Effector CD4-positive, alpha-beta T cell (primary cell): ENCODE data around the gene JPH3.

Experiments used
- DNase-seq: peaks from one replicate; pipeline ENCODE4 v3.0.0-alpha.2; 2020

JPH3 gene

DNA sequence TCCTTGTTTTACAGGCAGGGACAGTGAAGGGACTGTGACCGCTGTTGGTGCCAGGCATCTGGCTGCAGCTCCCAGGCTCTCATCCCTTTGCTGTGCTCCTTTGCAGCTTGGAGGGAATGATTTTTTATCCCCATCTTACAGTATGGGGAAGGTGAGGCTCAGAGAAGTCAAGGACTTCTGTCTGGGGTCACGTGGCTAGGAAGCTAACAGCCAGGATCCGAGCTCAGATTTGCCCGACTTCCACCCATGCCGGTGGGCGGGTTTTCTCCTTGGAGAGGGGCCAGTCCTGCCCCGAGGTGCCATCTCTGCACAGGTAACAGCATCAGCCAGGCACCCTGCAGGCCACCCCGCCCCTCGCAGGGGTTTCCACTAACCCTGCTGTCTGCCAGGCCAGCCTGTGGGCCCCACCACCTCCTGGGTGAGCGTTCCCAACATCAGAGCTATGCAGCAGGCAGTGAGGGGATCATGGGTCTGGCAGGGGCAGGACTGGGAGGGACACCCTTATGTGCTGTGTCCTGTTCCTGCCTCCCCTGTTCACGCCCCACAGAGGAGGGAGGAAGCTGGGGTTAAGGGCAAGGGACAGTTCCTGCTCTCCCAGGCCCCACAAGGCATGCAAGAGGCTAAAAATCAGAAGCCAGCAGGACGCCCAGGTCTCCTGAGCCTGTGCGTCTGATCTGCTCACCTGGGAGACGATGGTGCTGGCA lies 25.4 kb downstream of the JPH3 start:
- DNase-seq: no peak

DNA sequence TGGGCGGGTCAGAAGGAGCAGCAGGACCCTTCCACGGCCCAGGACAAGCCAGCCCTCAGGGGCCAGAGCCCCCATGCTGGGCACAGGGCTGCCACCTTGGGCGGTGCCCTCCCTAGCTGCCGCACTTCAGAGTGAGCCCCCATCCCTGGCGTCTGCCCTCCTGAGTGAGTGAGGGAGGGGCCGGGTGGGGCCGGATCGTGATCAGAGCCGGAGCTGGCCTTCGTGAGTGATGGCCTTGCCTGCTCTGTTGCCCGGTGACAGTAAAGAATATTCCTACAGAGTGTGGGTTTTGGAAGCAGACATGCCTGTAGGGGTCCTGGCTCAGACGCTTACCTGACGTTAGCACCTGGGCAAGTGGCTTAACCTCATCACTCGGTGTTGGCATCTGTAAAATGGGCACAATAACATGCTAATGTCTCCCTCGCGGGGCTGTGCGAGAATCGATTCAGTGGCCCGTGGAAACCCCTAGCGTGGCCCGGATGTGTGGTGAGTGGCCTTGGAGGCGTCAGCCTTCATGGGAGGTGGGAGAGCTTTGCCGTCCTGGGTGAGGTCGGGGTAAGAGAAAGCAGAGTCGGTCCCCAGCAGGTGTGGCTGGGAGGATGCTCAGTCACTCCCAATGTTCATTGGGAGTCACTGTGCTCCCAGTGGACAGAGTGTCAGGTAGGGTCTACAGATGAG lies 26.1 kb downstream of the JPH3 start:
- no peak for DNase-seq

DNA sequence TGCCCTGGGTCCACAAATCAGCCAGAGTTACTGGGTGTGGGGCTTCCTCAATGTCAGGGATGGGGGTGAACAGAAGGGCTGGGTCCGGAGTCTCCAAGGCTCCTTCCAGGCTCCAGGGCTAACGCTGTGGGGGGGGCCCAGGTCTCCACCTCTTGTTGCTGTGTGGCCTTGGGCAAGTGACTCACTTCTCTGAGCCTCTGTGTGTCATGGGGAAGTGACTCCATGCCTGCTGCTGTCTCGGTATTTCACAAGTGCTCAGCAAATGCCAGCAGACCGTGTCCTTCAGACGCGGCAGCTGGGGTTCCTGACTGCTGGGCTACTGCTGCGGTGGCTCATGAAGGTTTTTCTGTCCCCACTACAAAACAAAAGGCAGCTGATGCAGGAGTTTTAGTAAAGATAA lies 26.6 kb downstream of the JPH3 start:
- DNase-seq: no peak

DNA sequence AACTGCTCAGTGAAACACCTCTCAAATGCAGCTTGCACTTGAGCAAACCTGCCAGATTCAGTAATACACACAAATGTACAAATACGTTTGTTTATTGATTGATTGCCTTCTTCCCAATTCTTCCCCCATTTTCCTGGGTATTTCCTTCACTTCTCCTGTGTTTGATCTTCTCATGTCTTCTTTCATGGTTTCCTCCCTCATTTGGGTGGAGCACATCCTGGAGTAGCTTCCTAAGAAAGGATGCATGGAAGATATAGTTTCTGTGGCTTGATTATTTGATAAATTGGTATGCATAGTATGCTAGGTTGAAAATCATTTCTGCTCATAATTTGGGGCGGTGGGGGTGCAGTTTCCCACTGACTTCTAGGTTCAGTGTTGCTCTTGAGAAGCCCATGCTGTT lies 28.8 kb downstream of the JPH3 start:
- DNase-seq: no peak

DNA sequence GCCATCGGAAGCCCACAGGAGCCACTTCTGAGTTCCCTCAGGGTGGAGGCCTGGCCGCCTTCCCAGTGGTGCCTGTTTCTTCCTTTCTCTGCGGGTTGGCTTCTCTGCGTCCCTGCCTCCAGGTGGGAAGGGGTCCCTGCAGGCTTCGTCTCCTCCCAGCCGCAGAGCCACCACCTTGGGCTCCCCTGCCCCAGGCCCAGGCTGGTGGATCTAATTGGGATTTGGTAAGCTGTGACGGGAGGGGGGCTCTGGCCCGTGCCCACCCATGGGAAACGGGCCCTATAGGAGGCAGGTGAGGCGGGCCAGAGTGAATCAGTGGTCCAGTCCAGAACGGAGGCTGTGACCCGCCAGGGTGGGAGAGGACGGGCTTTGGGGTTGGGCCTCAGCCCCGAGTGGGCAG lies 32.1 kb downstream of the JPH3 start:
- no peak for DNase-seq

DNA sequence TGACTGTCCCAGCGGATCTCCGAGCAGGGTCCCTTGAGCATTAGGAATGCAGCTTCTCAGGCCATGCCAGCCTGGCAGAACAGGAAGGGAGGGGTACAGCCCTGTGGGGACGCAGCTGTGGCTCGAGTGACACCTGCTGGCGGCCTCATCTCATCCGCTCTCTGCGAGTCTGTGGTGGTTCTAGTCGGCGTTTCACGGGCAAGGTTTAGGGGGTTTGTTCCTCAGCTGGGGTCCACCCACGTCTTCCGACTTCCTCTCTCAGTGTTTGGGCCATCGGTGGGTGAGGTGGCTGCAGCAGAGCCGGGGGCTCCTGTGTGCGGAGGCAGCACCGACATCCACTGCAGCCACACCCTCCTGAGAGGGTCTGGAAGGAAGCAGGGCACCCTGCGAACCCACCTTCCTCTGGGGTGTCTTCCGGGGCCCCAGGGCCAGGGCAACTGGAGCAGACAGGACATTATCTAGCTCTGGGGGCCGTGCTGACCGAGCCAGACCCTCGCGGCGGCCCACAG lies 33.3 kb downstream of the JPH3 start:
- DNase-seq: peak; percentile 60

DNA sequence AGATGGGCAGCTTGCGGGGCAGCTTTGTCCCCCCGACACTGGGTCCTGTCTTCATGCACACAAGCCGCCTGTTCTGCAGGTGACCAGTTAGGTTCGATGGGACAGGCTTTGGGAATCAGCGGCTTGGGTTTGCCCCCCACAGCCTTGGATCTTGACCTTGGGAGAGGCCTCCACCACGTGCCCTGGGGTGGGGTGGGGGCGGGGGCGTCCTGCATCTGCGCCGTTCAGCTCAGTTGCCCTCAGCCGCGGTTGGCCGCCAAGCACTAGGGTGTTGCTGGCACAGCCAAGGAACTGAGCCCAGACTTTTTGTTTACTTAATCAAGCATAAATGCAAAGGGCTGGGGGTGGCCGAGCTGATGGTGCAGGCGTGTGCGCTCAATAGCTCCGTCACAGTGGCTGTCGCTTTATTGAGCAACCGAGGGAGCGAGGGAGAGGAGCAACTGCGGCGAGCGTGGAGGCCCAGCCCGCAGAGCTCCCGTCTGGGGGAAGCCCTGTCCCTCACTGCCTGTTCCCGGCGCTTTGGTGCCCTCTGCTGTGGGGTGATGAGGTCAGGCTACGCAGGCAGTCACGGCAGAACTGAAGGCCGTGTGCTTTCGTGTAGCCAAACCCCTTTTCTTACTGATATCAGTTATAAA lies 33.9 kb downstream of the JPH3 start:
- DNase-seq: peak; percentile 72

DNA sequence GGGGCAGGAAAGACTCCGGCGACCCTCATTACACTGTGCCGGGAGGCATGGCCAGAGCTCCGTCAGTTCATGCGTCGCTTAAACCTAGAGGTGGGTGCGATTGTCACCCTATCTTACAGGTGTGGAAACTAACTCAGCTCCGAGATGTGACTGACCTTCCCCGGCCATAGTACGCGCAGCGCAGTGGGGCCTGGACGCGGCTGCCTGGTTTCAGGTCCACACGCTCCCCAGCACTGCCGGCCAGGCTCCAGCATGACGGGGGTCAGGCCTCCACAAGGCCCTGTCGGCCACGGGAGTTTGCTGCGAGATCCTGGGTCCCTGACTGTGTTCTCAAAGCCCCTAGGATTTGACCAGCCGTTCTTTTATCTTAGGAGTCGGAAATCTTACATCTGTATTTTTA lies 34.4 kb downstream of the JPH3 start:
- DNase-seq: no peak

DNA sequence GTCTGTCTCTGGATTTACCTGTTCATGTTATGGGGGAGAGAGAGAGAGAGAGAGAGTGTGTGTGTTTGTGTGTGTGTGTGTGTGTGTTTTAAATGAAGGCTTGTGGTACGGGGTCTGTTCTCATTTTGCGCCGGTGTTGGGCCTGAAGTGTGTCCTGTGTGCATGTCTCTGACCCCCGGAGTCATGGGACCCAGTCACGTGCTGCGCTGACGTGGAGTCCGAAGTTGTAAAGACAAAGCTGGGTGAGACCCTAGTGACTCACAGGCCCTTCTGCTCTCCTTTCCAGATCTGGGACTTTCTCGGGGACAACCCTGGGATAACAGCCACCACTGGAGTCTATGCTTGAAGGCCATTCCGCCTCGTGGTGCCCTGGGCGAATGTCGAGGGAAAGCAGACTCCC lies 35.0 kb downstream of the JPH3 start:
- no peak for DNase-seq

DNA sequence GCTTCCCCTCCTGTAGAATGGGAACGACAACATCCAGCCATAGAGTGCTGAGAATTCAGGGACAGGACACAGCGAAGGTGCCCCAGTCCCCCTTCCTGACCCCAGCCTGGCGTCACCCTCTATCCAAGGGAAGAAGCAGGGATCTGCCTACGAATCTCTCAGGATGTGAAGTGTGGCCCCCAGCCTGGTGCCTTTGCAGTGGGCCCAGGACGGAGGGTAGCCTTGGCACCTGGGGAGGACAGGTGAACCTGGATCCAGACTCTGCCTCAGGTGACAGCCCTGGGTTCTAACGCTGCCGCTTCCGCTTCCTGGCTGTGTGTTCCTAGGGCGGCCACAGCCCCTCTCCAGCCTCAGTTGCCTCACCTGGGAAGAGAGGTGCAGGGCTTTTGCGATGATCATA lies 36.4 kb downstream of the JPH3 start:
- no peak for DNase-seq

DNA sequence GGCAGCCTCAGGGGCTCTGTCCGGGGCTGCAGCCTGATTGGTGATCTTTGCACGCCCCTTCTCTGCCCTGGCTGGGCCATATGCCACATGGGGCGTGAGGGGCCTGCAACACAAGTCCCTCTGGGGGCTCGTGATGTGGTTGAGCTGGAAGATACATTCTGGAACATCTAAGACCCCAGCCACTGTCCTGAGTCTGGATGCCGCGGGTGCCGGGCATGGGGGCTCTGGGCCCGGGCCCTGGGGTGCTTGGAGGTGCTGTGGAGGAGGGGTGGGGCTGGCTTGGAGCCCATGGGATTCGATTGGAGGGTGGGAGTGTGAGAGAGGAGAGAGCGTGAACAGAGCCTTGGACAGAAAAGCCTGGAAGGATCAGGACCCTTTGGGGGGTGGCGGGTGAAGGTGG lies 39.4 kb downstream of the JPH3 start:
- no peak for DNase-seq

DNA sequence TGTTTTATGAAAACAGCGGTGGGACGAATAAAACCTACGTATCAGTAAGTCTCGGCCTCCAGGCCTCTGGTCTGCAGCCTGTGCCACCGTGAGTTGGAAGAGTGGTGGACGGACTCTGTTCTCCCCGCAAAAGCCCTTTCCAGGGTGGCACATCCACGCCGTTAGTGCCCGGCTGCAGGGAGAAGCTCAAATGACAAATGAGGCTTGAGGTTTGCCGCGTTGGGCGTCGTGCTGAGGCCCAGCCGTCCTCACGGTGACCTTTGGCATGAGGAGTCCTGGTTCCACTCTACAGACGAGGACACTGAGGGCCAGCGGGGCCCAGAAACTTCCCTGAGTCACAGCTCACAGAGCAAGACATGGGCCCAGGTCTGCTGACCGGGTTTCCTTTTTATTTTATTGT lies 40.2 kb downstream of the JPH3 start:
- DNase-seq: no peak

DNA sequence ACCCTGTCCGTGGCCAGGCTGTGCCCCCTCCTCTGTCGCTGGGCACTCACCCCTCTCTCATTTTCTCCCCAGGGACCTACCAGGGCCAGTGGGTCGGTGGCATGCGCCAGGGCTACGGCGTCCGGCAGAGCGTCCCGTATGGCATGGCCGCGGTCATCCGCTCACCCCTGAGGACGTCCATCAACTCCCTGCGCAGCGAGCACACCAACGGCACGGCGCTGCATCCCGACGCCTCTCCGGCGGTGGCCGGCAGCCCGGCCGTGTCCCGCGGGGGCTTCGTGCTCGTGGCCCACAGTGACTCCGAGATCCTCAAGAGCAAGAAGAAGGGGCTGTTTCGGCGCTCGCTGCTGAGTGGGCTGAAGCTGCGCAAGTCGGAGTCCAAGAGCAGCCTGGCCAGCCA lies 41.9 kb downstream of the JPH3 start:
- DNase-seq: no peak

DNA sequence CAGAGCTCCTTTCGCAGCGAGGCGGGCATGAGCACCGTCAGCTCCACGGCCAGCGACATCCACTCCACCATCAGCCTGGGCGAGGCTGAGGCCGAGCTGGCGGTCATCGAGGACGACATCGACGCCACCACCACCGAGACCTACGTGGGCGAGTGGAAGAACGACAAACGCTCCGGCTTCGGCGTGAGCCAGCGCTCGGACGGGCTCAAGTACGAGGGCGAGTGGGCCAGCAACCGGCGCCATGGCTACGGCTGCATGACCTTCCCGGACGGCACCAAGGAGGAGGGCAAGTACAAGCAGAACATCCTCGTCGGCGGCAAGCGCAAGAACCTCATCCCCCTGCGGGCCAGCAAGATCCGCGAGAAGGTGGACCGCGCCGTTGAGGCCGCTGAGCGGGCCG lies 42.3 kb downstream of the JPH3 start:
- no peak for DNase-seq

DNA sequence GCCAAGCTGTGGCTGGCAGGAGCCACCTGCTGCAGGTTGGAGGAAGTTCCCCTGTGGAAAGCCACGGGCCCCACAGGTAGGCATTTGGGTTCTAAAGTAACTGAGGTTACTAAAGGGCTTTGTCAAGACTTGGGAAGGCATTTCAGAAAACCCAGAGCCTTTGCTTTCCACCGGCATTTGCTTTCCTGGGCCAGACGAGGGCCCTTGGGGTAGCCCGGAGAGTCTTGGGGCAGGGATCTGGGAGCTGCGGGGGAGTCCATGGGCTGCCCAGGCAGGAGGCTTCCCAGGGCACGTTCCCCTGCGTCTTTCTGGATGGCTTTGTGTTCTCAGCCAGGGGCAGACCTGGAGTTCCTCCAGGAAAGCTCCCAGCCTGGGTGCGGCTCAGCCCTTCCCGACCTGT lies 43.5 kb downstream of the JPH3 start:
- no peak for DNase-seq

DNA sequence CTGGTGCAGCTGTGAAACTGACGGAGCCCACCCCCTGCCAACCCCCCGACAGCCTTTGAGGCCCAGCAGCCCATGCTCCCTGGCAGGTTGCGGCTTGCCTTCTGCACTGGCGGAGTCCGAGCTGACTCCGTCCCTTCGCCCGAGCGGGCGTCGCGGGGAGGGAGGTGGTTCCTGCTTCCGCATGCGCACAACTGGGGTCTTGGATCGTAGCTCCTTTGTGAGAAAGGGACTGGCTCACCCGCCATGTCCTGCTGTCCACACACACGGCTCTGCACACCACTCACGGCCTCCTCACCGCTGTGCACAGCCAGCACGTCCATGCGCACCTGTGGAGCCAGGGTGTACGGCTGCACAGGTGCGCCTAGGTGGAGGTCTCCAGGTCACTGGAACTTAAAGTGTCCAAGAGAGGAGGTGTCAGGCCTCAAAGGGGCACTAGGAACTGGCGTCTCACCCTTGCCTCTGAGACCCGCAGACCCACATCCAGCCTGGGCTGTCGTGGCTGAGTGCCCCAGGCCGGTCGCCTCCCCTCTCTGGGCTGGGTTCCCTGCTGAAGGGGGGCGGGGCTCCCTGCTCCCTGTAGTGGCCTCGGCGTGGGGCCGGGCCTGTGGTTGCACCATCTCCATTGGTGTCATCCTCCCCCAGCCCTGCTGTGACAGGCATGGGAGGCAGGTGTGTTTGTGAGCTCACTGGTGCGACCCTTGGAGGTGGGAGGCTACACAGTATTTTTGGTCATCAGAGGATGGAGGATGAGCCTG lies 45.3 kb downstream of the JPH3 start:
- DNase-seq: no peak

DNA sequence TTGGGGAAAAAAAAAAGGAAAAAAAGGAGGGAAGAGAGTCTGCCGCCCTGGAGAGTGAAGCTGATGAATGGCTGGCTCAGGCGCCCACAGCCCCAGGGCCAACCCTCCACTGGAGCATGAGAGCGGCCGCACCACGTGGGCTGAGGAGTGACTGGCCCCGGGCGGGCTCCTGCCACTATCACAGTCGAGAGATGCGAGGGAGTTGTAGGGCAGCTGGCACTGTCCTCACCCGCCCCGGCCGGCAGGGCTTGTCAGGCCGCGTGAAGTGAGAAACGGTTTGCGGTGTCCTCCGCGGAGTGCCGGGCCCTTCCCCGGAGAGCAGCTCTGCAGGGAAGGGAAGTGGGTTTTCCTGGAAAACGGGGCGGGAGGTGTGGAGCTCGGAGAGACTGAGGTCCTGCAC lies 45.9 kb downstream of the JPH3 start:
- no peak for DNase-seq

DNA sequence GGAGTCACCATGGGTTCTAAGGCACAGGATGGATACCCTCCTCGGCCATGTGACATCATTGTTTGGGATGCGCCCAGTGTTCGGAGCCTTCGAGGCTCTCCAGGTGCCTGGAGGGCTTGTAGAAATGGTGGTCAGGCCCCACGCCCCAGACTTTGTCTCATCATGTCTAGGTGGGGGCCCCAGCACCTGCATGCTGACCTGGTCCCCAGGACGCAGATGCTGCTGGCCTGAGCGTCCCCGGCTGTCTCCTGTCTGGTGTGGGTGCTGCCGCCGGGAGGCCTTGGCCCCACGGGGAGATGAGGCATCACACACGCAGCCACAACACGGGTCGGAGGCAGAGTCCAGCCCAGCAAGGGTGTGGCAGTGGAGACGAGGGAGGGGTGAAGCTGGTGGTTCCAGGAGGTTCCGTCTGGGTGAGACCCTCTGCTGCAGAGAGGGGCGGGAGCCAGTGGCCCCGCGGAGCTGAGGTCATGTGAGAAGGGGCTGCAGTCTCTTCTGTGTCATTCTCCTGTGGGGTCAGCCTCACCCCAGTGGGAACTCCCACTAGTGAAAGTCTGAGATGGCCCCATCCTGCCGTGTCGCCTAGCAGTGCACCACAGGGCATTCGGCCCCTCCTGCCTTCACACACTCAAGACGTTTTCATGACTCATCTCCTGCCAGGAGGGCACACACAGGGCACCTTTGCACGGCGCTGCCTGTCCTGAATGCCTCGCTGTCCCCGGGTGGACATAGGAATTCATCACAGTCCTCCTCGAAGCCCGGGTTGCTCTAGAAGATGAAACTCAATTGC lies 46.6 kb downstream of the JPH3 start:
- DNase-seq: no peak

DNA sequence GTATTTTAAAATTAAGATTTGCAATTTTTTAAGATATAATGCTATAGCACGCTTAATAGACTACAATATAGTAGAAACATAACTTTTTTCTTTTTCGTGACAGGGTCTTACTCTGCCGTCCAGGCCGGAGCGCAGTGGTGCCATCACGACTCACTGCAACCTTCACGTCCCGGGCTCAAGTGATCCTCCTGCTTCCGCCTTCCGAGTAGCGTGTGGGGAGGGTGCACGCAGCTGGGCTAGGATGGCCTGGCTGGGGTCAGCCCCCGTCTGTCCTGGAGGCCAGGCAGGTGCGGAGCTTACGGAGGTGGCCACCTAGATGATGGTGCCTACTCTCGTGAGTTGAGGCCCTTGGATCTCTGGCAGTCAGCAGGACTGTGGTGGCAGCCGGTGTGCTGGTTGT lies 50.1 kb downstream of the JPH3 start:
- no peak for DNase-seq

DNA sequence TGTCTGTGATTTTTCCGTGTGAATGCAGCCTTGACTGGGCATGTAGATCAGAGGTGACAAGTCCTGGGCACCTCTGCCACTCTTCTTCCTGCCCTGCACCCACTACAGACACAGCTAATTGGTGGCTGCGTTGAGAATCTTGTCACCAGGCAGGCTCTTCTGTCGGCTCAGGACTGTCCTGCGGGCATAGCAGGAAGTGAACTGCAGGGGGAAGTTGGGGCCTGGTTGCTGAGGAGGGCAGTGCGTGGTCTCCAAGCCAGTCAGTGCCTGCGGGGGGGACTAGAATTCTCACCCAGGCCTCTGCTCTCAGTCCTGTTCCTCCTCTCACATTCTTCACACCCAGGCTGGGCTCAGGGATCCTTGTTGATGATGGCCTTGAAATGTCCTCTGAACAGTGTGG lies 50.5 kb downstream of the JPH3 start:
- no peak for DNase-seq

DNA sequence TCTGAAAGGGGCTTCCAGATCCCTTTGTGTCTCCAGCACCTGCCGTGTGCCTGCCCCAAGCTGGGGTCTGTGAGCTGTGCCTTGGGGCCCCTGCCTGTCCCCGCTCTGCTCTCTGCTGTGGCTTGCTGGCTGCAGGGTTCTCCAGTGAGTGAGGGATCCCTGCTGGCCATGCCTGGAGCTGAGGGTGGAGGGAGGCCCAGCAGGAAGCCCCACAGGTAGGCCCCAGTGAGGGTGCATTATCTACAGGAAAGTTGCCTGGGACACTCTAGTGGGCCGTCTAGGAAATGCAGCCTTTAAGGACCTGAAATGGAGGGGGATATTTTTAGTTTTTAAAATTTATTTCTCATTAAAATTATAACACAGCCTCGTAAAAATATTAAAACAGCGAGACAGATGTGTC lies 50.9 kb downstream of the JPH3 start:
- no peak for DNase-seq

DNA sequence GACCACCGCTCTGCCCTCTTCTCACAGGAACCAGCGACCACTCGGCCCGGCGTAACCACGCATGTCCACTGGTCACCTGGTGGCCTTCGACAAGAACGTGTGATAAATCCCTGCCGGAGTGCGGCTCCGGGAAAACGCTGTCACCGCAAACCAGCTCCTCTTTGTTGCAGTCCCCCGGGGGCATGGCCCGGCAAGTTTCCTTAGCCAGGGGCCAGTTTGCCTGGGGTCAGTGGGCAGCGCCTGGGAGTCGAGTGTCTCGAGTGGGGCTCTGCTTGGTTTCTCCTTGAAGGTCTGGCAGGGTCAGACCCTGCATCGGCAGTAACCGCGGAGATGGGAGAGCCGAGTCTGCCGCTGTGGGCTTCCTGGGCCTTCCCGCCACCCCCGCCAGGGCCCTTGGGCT lies 52.5 kb downstream of the JPH3 start:
- DNase-seq: no peak

DNA sequence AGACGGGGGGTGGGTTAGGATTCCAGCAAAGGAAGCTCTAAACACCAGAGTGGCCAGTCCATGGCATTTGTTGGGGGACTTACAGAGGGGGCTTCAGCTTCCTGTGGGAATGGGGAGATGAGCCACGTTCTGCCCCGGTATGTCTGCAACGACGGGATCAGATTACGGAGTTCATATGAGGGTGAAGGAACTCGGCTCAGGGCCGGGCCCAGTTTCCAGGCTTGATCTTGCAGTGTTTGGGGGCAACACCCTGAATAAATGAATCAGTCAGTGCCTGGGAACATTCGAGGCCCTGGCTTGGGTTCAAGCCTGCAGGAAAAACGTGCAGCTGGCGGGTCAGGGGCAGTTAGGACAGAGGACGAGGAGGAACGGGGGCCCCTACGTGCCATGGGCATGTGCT lies 54.0 kb downstream of the JPH3 start:
- no peak for DNase-seq
